Uterus (tissue), 2 donors: ENCODE data around the gene WDFY1.
"Not testable (repeated sequence)": the region's sequence is repeated elsewhere in the genome, so short reads cannot be mapped to it uniquely, and the experiment has no call there.

Experiments used
- POLR2A ChIP-seq, 2 donors: fragments of 450-650 bp; IDR thresholded peaks; one replicate each; pipeline ENCODE4 v1.6.1; 2016; ENCODE audit warnings: antibody characterized with exemption in 2 of 2, mild to moderate bottlenecking in 1 of 2, moderate library complexity in 1 of 2
- TF ChIP-seq, protein P1 (sequence below), 4 experiments: fragments of 200-600 bp in 2 of 4; fragments of 450-650 bp in 2 of 4; sonication (generic) in 2 of 4; IDR thresholded peaks; one replicate each; pipeline ENCODE4 v1.5.1; 2016 to 2019; ENCODE audit warnings: antibody characterized with exemption in 4 of 4, mild to moderate bottlenecking in 2 of 4, moderate library complexity in 1 of 4

DNA sequence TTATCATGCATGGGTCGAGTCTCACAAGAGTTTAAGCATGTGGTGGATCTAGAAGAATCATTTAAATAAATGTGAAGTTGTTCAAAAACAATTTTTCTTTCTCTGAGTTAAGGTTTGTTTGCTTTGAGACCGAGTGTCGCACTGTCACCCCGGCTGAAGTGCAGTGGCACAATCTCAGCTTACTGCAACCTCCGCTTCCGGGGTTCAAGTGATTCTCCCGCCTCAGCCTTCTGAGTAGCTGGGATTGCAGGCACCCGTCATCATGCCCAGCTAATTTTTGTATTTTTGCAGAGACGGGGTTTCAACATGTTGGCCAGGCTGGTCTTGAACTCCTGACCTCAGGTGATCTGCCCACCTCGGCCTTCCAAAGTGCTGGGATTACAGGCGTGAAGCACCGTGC lies 73.5 kb downstream of the WDFY1 start:
- TF ChIP-seq POLR2A (IDR thresholded peaks at IDR 0.05) = not testable (repeated sequence)
- TF ChIP-seq, protein P1, sequence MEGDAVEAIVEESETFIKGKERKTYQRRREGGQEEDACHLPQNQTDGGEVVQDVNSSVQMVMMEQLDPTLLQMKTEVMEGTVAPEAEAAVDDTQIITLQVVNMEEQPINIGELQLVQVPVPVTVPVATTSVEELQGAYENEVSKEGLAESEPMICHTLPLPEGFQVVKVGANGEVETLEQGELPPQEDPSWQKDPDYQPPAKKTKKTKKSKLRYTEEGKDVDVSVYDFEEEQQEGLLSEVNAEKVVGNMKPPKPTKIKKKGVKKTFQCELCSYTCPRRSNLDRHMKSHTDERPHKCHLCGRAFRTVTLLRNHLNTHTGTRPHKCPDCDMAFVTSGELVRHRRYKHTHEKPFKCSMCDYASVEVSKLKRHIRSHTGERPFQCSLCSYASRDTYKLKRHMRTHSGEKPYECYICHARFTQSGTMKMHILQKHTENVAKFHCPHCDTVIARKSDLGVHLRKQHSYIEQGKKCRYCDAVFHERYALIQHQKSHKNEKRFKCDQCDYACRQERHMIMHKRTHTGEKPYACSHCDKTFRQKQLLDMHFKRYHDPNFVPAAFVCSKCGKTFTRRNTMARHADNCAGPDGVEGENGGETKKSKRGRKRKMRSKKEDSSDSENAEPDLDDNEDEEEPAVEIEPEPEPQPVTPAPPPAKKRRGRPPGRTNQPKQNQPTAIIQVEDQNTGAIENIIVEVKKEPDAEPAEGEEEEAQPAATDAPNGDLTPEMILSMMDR (IDR thresholded peaks at IDR 0.05) = not testable (repeated sequence)
